Muscle layer of duodenum (tissue), 2 donors: Measurements from ENCODE around the gene CREB3L4.

Experiments
- H3K27ac ChIP-seq: one replicate; pipeline ENCODE4 v1.7.0; 2013; ENCODE audit warnings: mild to moderate bottlenecking, low read length
- H3K27me3 ChIP-seq: one replicate; pipeline ENCODE4 v1.7.0; 2013; ENCODE audit warnings: low read depth, mild to moderate bottlenecking, control low read depth, low read length
- H3K36me3 ChIP-seq, 2 donors: one replicate each; pipeline ENCODE4 v1.7.0; 2013; ENCODE audit warnings: low read length in 2 of 2, control low read depth in 1 of 2, mild to moderate bottlenecking in 1 of 2; ENCODE audit not compliant: insufficient read depth in 2 of 2, control insufficient read depth in 1 of 2
- H3K4me1 ChIP-seq, 2 donors: one replicate each; pipeline ENCODE4 v1.7.0; 2013; ENCODE audit warnings: low read length in 2 of 2, mild to moderate bottlenecking in 2 of 2, control low read depth in 1 of 2, moderate library complexity in 1 of 2; ENCODE audit not compliant: insufficient read depth in 2 of 2, control insufficient read depth in 1 of 2
- H3K4me3 ChIP-seq, 2 donors: one replicate each; pipeline ENCODE4 v1.7.0; 2013; ENCODE audit warnings: low read length in 2 of 2, low read depth in 1 of 2, mild to moderate bottlenecking in 1 of 2
- H3K9me3 ChIP-seq, 2 donors: one replicate each; pipeline ENCODE4 v1.7.0; 2013; ENCODE audit warnings: low read length in 2 of 2, control low read depth in 1 of 2, mild to moderate bottlenecking in 1 of 2; ENCODE audit not compliant: control insufficient read depth in 1 of 2
- donor health status: healthy.

The CREB3L4 gene

GRCh38 chr1:153929426-153929825, 38.3 kb upstream of the CREB3L4 start:
- Histone ChIP-seq H3K36me3 (peaks cover 26 to 56% of the 10 kb centered on the region in 2 donors), H3K4me1 (peaks cover 0 to 4% of the 10 kb centered on the region in 2 donors), H3K27me3 (no peaks in the 10 kb centered on the region), H3K27ac (no peak overlapping the region), H3K9me3 (no peaks in the 10 kb centered on the region), H3K4me3 (no peak overlapping the region)

- no peak overlapping the region for H3K27ac ChIP-seq
- no peaks in the 10 kb centered on the region for H3K27me3 ChIP-seq
- H3K9me3 ChIP-seq, result no peaks in the 10 kb centered on the region
- peaks cover 31 to 65% of the 10 kb centered on the region in 2 donors for H3K36me3 ChIP-seq
- no peak overlapping the region for H3K4me3 ChIP-seq
- H3K4me1 ChIP-seq, result peaks cover 0 to 4% of the 10 kb centered on the region in 2 donors
Measured at GRCh38 chr1:153929981-153930948, 37.4 kb upstream of the CREB3L4 start.

- Histone ChIP-seq H3K4me1 (peaks cover 0 to 4% of the 10 kb centered on the region in 2 donors), H3K36me3 (peaks cover 51 to 87% of the 10 kb centered on the region in 2 donors), H3K27ac (no peak overlapping the region), H3K27me3 (no peaks in the 10 kb centered on the region), H3K9me3 (no peaks in the 10 kb centered on the region), H3K4me3 (no peak overlapping the region)
Measured at GRCh38 chr1:153932156-153933131, 35.3 kb upstream of the CREB3L4 start.

- Histone ChIP-seq H3K4me1 (peaks cover 0 to 4% of the 10 kb centered on the region in 2 donors), H3K4me3 (no peak overlapping the region), H3K27ac (no peak overlapping the region), H3K36me3 (peaks cover 56 to 89% of the 10 kb centered on the region in 2 donors), H3K9me3 (no peaks in the 10 kb centered on the region), H3K27me3 (no peaks in the 10 kb centered on the region)
Measured at GRCh38 chr1:153933430-153933829, 34.3 kb upstream of the CREB3L4 start.

GRCh38 chr1:153933955-153934354, 33.7 kb upstream of the CREB3L4 start:
- peaks cover 0 to under 1% of the 10 kb centered on the region in 2 donors for H3K4me1 ChIP-seq
- no peak overlapping the region for H3K4me3 ChIP-seq
- H3K36me3 ChIP-seq, result peaks cover 56 to 86% of the 10 kb centered on the region in 2 donors
- H3K27me3 ChIP-seq, result no peaks in the 10 kb centered on the region
- no peak overlapping the region for H3K27ac ChIP-seq
- H3K9me3 ChIP-seq, result no peaks in the 10 kb centered on the region

GRCh38 chr1:153934746-153935145, 33.0 kb upstream of the CREB3L4 start:
- Histone ChIP-seq H3K4me1 (no peaks in the 10 kb centered on the region), H3K36me3 (peaks cover 58 to 87% of the 10 kb centered on the region in 2 donors), H3K4me3 (no peak overlapping the region), H3K9me3 (no peaks in the 10 kb centered on the region), H3K27ac (no peak overlapping the region), H3K27me3 (no peaks in the 10 kb centered on the region)

GRCh38 chr1:153936011-153936802, 31.5 kb upstream of the CREB3L4 start:
- H3K4me1 ChIP-seq, result no peaks in the 10 kb centered on the region
- H3K4me3 ChIP-seq, result no peak overlapping the region
- no peaks in the 10 kb centered on the region for H3K27me3 ChIP-seq
- H3K36me3 ChIP-seq, result peaks cover 61 to 87% of the 10 kb centered on the region in 2 donors
- H3K27ac ChIP-seq, result no peak overlapping the region
- H3K9me3 ChIP-seq, result no peaks in the 10 kb centered on the region

- Histone ChIP-seq H3K4me3 (no peak overlapping the region), H3K4me1 (no peaks in the 10 kb centered on the region), H3K27ac (no peak overlapping the region), H3K27me3 (no peaks in the 10 kb centered on the region), H3K9me3 (no peaks in the 10 kb centered on the region), H3K36me3 (peaks cover 60 to 88% of the 10 kb centered on the region in 2 donors)
Measured at GRCh38 chr1:153937331-153937730, 30.4 kb upstream of the CREB3L4 start.

- no peak overlapping the region for H3K4me3 ChIP-seq
- H3K27ac ChIP-seq, result no peak overlapping the region
- no peaks in the 10 kb centered on the region for H3K27me3 ChIP-seq
- no peaks in the 10 kb centered on the region for H3K4me1 ChIP-seq
- H3K36me3 ChIP-seq, result peaks cover 56 to 74% of the 10 kb centered on the region in 2 donors
- no peaks in the 10 kb centered on the region for H3K9me3 ChIP-seq
Measured at GRCh38 chr1:153938996-153939395, 28.7 kb upstream of the CREB3L4 start.

GRCh38 chr1:153939476-153939875, 28.2 kb upstream of the CREB3L4 start:
- H3K27ac ChIP-seq, result no peak overlapping the region
- peaks cover 53 to 69% of the 10 kb centered on the region in 2 donors for H3K36me3 ChIP-seq
- no peaks in the 10 kb centered on the region for H3K4me1 ChIP-seq

More at GRCh38 chr1:153939476-153939875, 28.2 kb upstream of the CREB3L4 start:
- Histone ChIP-seq H3K27me3 (no peaks in the 10 kb centered on the region), H3K9me3 (no peaks in the 10 kb centered on the region), H3K4me3 (no peak overlapping the region)
